ENCODE data around the gene MAST3.

DNA sequence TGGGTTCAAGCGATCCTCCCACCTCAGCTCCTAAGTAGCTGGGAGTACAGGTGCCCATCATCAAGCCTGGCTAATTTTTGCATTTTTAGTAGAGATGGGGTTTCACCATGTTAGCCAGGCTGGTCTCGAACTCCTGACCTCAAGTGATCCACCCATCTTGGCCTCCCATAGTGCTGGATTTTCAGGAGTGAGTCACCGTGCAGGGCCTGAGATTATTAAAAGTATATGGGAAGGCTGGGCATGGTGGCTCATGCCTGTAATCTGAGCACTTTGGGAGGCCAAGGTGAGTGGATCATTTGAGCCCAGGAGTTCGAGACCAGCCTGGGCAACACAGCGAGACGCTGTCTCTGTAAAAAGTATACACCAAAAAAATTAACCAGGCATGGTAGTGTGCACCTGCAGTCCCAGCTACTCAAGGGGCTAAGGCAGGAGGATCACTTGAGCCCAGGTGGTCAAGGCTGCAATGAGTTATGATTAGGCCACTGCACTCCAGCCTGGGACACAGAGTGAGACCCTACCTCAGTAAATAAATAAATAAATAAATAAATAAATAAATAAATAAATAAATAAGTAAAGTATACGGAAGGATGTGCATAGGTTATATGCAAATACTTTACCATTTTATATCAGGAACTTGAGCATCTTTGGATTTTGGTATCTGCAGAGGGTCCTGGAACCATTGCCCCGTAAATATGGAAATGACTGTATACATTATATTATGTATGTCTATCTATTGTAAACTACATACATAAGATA, 11.7 kb upstream of the MAST3 start:
- TF ChIP-seq, protein P1, sequence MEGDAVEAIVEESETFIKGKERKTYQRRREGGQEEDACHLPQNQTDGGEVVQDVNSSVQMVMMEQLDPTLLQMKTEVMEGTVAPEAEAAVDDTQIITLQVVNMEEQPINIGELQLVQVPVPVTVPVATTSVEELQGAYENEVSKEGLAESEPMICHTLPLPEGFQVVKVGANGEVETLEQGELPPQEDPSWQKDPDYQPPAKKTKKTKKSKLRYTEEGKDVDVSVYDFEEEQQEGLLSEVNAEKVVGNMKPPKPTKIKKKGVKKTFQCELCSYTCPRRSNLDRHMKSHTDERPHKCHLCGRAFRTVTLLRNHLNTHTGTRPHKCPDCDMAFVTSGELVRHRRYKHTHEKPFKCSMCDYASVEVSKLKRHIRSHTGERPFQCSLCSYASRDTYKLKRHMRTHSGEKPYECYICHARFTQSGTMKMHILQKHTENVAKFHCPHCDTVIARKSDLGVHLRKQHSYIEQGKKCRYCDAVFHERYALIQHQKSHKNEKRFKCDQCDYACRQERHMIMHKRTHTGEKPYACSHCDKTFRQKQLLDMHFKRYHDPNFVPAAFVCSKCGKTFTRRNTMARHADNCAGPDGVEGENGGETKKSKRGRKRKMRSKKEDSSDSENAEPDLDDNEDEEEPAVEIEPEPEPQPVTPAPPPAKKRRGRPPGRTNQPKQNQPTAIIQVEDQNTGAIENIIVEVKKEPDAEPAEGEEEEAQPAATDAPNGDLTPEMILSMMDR (IDR thresholded peaks at IDR 0.05) = no peak
- TF ChIP-seq POLR2A (IDR thresholded peaks at IDR 0.05) = no peak
